Activated CD8-positive, alpha-beta memory T cell treated with anti-CD3 and anti-CD28 coated beads, Interleukin-2, amount 50 U/mL, for 24 hours (primary cell): Measurements from ENCODE around the gene NFATC1.
A peak's percentile ranks its signal among the peaks of the same experiment; 100 is the strongest.

ENCODE experiments used
- DNase-seq: peaks from one replicate; pipeline ENCODE4 v3.0.0-alpha.2; 2020; ENCODE audit errors: extremely low read depth

Gene NFATC1

GRCh38 chr18:79405019-79405780 is 9.5 kb downstream of the NFATC1 start:
- no peak for DNase-seq

GRCh38 chr18:79405781-79406575 is 10.2 kb downstream of the NFATC1 start:
- peak; percentile 69 for DNase-seq

GRCh38 chr18:79406708-79407107 is 11.0 kb downstream of the NFATC1 start:
- no peak for DNase-seq

GRCh38 chr18:79409313-79409712 is 13.6 kb downstream of the NFATC1 start:
- DNase-seq = no peak

- DNase-seq = no peak
These were observed 14.5 kb downstream of the NFATC1 start for GRCh38 chr18:79410171-79410641.

- no peak for DNase-seq
These were observed 15.2 kb downstream of the NFATC1 start for GRCh38 chr18:79410731-79411613.

GRCh38 chr18:79411614-79412526 is 16.1 kb downstream of the NFATC1 start:
- no peak for DNase-seq

GRCh38 chr18:79413025-79413424 is 17.3 kb downstream of the NFATC1 start:
- no peak for DNase-seq

GRCh38 chr18:79413426-79413825 is 17.7 kb downstream of the NFATC1 start:
- DNase-seq = no peak

GRCh38 chr18:79413901-79414300 is 18.2 kb downstream of the NFATC1 start:
- DNase-seq = no peak

GRCh38 chr18:79416022-79416676 is 20.4 kb downstream of the NFATC1 start:
- no peak for DNase-seq

GRCh38 chr18:79416677-79417052 is 20.9 kb downstream of the NFATC1 start:
- DNase-seq = no peak

GRCh38 chr18:79418236-79418635 is 22.5 kb downstream of the NFATC1 start:
- no peak for DNase-seq

- no peak for DNase-seq
These were observed 22.9 kb downstream of the NFATC1 start for GRCh38 chr18:79418642-79419041.

GRCh38 chr18:79420033-79420745 is 24.5 kb downstream of the NFATC1 start:
- no peak for DNase-seq

- DNase-seq = no peak
These were observed 25.6 kb downstream of the NFATC1 start for GRCh38 chr18:79421275-79421857.

- no peak for DNase-seq
These were observed 26.5 kb downstream of the NFATC1 start for GRCh38 chr18:79422022-79422782.

GRCh38 chr18:79422783-79423165 is 27.0 kb downstream of the NFATC1 start:
- DNase-seq = no peak
